ENCODE measurements around the gene P2RX4. TPM values are rescaled to one million over a fixed set of nuclear protein-coding genes. Genes with fewer than 3 reads are reported as not detected.
"Not testable (repeated sequence)": the region's sequence is repeated elsewhere in the genome, so short reads cannot be mapped to it uniquely, and the experiment has no call there.

P2RX4 gene
- total and polyA plus RNA-seq, 7 experiments from 2014 or later = 34.1 to 56.9 (median 42.0) TPM

DNA sequence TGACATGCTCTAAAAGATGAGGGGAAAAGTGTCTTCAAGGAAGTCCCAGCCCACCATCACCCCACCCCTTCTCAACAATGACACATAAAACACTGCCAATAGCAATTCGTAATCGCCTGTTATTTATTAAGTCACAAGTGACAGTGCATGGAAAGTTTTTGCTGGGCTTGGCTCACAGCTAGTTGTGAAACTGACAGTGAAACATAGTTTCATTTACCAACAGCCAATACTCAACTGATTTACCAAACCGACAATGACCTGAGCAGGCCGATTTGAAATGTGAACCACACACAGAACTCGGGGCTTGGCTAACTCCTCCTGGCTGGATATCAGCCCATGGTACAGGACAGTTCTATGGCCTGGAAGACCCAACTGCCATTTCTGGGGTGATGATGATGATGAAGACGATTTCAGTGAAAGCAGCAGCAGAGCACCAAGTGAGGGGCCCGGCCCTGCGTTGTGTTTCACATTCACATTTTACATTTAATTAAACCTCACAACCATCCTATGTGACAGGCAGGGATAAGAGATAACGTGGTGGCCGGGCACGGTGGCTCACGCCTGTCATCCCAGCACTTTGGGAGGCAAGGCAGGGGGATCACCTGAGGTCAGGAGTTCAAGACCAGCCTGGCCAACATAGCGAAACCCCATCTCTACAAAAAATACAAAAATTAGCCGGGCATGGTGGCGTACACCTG, 43.9 kb downstream of the P2RX4 start:
- Mint-ChIP-seq H3K27me3 (no peaks in the 10 kb centered on the region), H3K27ac (peak overlapping the region in 1 of 9 donors; percentile 78), H3K36me3 (peaks cover 28 to 62% (median 49%) of the 10 kb centered on the region in 5 donors), H3K4me1 (peaks cover 0 to 5% (median 0%) of the 10 kb centered on the region in 7 donors), H3K9me3 (no peaks in the 10 kb centered on the region), H3K4me3 (no peak overlapping the region)
- intact Hi-C loops (cut with micrococcal nuclease) = no loop called here
- no peak overlapping the region for H3K4me3 ChIP-seq (ENCODE audit: low read length)
- peaks cover 0 to 45% (median 10%) of the 10 kb centered on the region in 3 experiments for H3K36me3 ChIP-seq (ENCODE audit: control insufficient read depth in 2 of 3, insufficient read depth in 3 of 3, low read length in 3 of 3)
- POLR2A ChIA-PET = no interaction called here
- no peaks in the 10 kb centered on the region for H3K4me1 ChIP-seq (ENCODE audit: control insufficient read depth in 2 of 2, insufficient read depth in 2 of 2, low read length in 2 of 2)
- no peaks in the 10 kb centered on the region for H3K27me3 ChIP-seq (ENCODE audit: control insufficient read depth in 2 of 2, insufficient read depth in 2 of 2, low read length in 2 of 2)
- no peak overlapping the region for H3K27ac ChIP-seq (ENCODE audit: low read depth, low read length)
- DNase-seq = no peak
- CTCF ChIA-PET = no interaction called here
- ATAC-seq = no peak
- no peaks in the 10 kb centered on the region for H3K9me3 ChIP-seq (ENCODE audit: control insufficient read depth in 2 of 3, low read length in 3 of 3)

DNA sequence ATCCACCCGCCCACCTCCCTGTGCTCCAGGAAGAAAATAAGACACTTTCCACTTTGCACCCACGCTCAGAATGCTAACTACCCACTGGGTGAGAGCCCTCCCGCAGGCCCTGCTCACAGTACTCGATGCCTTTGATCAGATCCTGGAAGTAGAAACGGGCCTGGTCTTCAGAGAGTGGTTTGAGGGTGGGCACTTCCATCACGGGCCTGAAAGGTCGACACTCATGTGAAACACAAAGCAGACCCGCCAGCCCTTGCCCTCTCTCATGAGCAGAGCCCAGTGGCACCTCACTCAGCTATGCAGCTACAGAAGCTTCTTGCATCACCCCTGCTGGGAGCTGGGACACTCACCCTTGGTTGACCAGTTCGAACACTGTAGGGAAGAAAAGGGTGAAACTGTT, 45.5 kb downstream of the P2RX4 start:
- H3K27me3 ChIP-seq (ENCODE audit: control insufficient read depth in 2 of 2, insufficient read depth in 2 of 2, low read length in 2 of 2) = no peaks in the 10 kb centered on the region
- peaks cover 0 to 32% (median 7%) of the 10 kb centered on the region in 3 experiments for H3K36me3 ChIP-seq (ENCODE audit: control insufficient read depth in 2 of 3, insufficient read depth in 3 of 3, low read length in 3 of 3)
- DNase-seq (no peak), ATAC-seq (no peak)
- ChIA-PET CTCF (no interaction called here), POLR2A (interaction anchor here (0.6 to 1.2 kb wide), 2 partner anchors 70 to 110 kb away, joined by 3 to 5 read pairs; no protein-coding TSS in a partner anchor)
- H3K4me3 ChIP-seq (ENCODE audit: low read length) = no peak overlapping the region
- H3K4me1 ChIP-seq (ENCODE audit: control insufficient read depth in 2 of 2, insufficient read depth in 2 of 2, low read length in 2 of 2) = no peaks in the 10 kb centered on the region
- Mint-ChIP-seq H3K36me3 (peaks cover 29 to 57% (median 43%) of the 10 kb centered on the region in 5 donors), H3K4me1 (peaks cover 0 to 5% (median 0%) of the 10 kb centered on the region in 7 donors), H3K9me3 (no peaks in the 10 kb centered on the region), H3K27ac (peak overlapping the region in 1 of 9 donors; percentile 33), H3K4me3 (no peak overlapping the region), H3K27me3 (no peaks in the 10 kb centered on the region)
- no peaks in the 10 kb centered on the region for H3K9me3 ChIP-seq (ENCODE audit: control insufficient read depth in 2 of 3, low read length in 3 of 3)
- no peak overlapping the region for H3K27ac ChIP-seq (ENCODE audit: low read depth, low read length)
- intact Hi-C loops (cut with micrococcal nuclease) = no loop called here

DNA sequence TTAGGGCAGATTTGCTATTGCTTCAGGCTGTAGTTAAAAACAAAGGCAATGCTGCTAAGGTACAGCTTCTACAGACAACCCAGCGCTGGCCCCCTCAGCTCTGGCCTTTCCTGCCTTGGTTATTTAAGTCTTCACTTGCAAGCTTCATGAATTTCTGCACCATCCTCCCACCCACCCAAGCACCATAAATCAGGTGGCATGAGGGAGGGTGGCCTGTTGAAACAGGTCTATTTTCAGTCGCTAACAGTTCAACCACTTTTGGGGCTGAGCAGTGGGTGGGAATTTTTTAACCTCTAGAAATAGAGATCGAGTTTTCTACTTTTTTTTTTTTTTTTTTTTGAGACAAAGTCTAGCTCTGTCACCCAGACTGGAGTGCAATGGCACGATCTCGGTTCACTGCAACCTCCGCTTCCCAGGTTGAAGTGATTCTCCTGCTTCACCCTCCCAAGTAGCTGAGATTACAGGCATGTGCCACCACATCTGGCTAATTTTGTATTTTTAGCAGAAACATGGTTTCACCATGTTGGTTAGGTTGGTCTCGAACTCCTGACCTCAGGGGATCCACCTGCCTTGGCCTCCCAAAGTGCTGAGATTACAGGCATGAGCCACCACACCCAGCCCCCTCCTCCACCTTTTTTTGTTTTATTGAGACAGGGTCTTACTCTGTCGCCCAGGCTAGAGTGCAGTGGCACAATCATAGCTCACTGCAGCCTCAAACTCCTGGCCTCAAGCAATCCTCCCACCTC, 47.9 kb downstream of the P2RX4 start:
- POLR2A ChIA-PET = interaction anchor here (0.7 to 0.8 kb wide), 2 partner anchors 13 to 17 kb away, joined by 3 to 4 read pairs; no protein-coding TSS in a partner anchor
- H3K36me3 ChIP-seq (ENCODE audit: control insufficient read depth in 2 of 3, insufficient read depth in 3 of 3, low read length in 3 of 3) = peaks cover 0 to 29% (median 3%) of the 10 kb centered on the region in 3 experiments
- H3K27me3 Mint-ChIP-seq; H3K9me3 ChIP-seq (ENCODE audit: control insufficient read depth in 2 of 3, low read length in 3 of 3); H3K4me1 ChIP-seq (ENCODE audit: control insufficient read depth in 2 of 2, insufficient read depth in 2 of 2, low read length in 2 of 2); H3K9me3 Mint-ChIP-seq; intact Hi-C loops (cut with micrococcal nuclease); H3K27ac ChIP-seq (ENCODE audit: low read depth, low read length); CTCF ChIA-PET; H3K4me3 ChIP-seq (ENCODE audit: low read length); H3K4me3 Mint-ChIP-seq; H3K27me3 ChIP-seq (ENCODE audit: control insufficient read depth in 2 of 2, insufficient read depth in 2 of 2, low read length in 2 of 2); H3K4me1 Mint-ChIP-seq; DNase-seq; ATAC-seq: not testable (repeated sequence)
- H3K36me3 Mint-ChIP-seq = peaks cover 19 to 52% (median 45%) of the 10 kb centered on the region in 5 donors
- H3K27ac Mint-ChIP-seq = peak overlapping the region in 1 of 9 donors; percentile 25

DNA sequence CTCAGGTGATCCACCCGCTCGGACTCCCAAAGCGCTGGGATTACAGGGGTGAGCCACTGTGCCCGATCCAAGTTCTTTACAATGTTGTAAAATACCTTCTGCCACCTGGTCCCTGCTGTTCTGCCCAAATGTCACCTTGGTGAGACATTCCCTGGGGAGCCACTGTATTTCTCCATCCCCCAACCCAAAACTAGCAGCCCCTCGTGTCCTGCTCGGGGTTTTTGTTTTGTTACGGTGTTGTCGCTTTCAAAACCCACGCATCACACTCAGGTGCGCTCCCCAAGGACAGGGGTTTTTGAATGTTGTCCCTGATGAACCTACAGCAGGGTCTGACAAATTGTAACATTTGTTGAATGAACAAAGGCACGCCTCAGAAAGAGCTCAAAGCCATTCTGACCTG, 49.1 kb downstream of the P2RX4 start:
- Histone ChIP-seq H3K36me3 (ENCODE audit: control insufficient read depth in 2 of 3, insufficient read depth in 3 of 3, low read length in 3 of 3) (peaks cover 0 to 34% (median 0%) of the 10 kb centered on the region in 3 experiments), H3K27ac (ENCODE audit: low read depth, low read length) (no peak overlapping the region), H3K4me1 (ENCODE audit: control insufficient read depth in 2 of 2, insufficient read depth in 2 of 2, low read length in 2 of 2) (no peaks in the 10 kb centered on the region), H3K4me3 (ENCODE audit: low read length) (no peak overlapping the region), H3K27me3 (ENCODE audit: control insufficient read depth in 2 of 2, insufficient read depth in 2 of 2, low read length in 2 of 2) (no peaks in the 10 kb centered on the region), H3K9me3 (ENCODE audit: control insufficient read depth in 2 of 3, low read length in 3 of 3) (no peaks in the 10 kb centered on the region)
- Mint-ChIP-seq H3K27ac (no peak overlapping the region), H3K9me3 (no peaks in the 10 kb centered on the region), H3K4me3 (no peak overlapping the region), H3K4me1 (peaks cover 0 to 2% (median 0%) of the 10 kb centered on the region in 7 donors), H3K27me3 (no peaks in the 10 kb centered on the region), H3K36me3 (peaks cover 8 to 47% (median 36%) of the 10 kb centered on the region in 5 donors)
- CTCF ChIA-PET = interaction anchor here (1.2 kb wide), 1 partner anchor 19 kb away, joined by 4 read pairs; no protein-coding TSS in a partner anchor
- POLR2A ChIA-PET = no interaction called here
- DNase-seq (no peak), ATAC-seq (no peak)
- intact Hi-C loops (cut with micrococcal nuclease) = no loop called here

DNA sequence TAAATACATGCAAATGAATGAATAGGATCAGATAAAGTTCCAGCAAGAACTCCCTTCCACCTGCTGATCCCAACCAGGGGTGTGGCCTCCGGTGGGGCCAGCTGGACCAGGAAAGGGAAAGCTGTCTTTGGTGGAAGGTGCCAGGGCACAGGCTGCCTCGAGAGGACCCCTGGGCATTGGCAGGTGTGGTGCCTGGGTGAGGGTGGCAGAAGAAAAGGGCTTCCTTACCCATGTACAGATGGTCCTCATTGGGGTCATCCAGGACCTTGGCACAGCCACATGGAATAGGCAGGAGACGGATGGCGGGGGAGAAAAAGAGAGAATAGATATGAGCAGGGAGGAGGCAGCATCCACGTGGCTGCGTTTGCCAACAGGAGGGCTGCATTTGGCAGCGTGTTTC, 50.2 kb downstream of the P2RX4 start:
- intact Hi-C loops (cut with micrococcal nuclease) = no loop called here
- H3K4me1 ChIP-seq (ENCODE audit: control insufficient read depth in 2 of 2, insufficient read depth in 2 of 2, low read length in 2 of 2) = no peaks in the 10 kb centered on the region
- Mint-ChIP-seq H3K36me3 (peaks cover 0 to 48% (median 29%) of the 10 kb centered on the region in 5 donors), H3K27me3 (no peaks in the 10 kb centered on the region), H3K9me3 (no peaks in the 10 kb centered on the region), H3K27ac (no peak overlapping the region), H3K4me3 (no peak overlapping the region), H3K4me1 (peaks cover 0 to 2% (median 0%) of the 10 kb centered on the region in 7 donors)
- peaks cover 0 to 30% (median 0%) of the 10 kb centered on the region in 3 experiments for H3K36me3 ChIP-seq (ENCODE audit: control insufficient read depth in 2 of 3, insufficient read depth in 3 of 3, low read length in 3 of 3)
- H3K27me3 ChIP-seq (ENCODE audit: control insufficient read depth in 2 of 2, insufficient read depth in 2 of 2, low read length in 2 of 2) = no peaks in the 10 kb centered on the region
- no peak overlapping the region for H3K4me3 ChIP-seq (ENCODE audit: low read length)
- H3K9me3 ChIP-seq (ENCODE audit: control insufficient read depth in 2 of 3, low read length in 3 of 3) = no peaks in the 10 kb centered on the region
- CTCF ChIA-PET = interaction anchor here (0.7 to 1.2 kb wide), 2 partner anchors 20 to 35 kb away, joined by 3 to 4 read pairs; no protein-coding TSS in a partner anchor
- POLR2A ChIA-PET = no interaction called here
- no peak for DNase-seq
- ATAC-seq = no peak
- H3K27ac ChIP-seq (ENCODE audit: low read depth, low read length) = no peak overlapping the region

DNA sequence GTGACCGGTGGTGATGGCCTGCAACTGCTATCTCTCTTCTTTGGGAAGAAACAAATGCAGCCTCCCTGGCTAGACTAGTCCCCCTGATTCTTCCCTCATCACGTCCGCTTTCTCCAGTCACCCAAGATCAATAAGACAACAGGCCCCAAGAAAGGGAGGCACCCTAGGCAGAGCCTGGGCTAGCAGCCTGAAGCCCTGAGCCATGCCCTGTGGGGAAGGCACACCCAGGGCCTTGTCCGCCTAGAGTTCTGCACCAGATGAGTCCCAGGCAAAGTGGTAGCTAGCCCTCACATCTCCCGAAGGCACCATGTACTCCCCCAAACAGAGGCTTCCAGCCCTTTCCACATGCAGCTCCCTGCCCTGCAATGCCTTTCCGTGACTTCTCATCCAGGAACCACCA, 51.5 kb downstream of the P2RX4 start:
- intact Hi-C loops (cut with micrococcal nuclease) = no loop called here
- POLR2A ChIA-PET = no interaction called here
- peaks cover 0 to 30% (median 0%) of the 10 kb centered on the region in 3 experiments for H3K36me3 ChIP-seq (ENCODE audit: control insufficient read depth in 2 of 3, insufficient read depth in 3 of 3, low read length in 3 of 3)
- no peak for ATAC-seq
- no peaks in the 10 kb centered on the region for H3K9me3 Mint-ChIP-seq
- H3K36me3 Mint-ChIP-seq = peaks cover 3 to 49% (median 26%) of the 10 kb centered on the region in 5 donors
- H3K9me3 ChIP-seq (ENCODE audit: control insufficient read depth in 2 of 3, low read length in 3 of 3) = no peaks in the 10 kb centered on the region
- H3K4me1 ChIP-seq (ENCODE audit: control insufficient read depth in 2 of 2, insufficient read depth in 2 of 2, low read length in 2 of 2) = no peaks in the 10 kb centered on the region
- no peak overlapping the region for H3K4me3 ChIP-seq (ENCODE audit: low read length)
- CTCF ChIA-PET = no interaction called here
- no peaks in the 10 kb centered on the region for H3K27me3 ChIP-seq (ENCODE audit: control insufficient read depth in 2 of 2, insufficient read depth in 2 of 2, low read length in 2 of 2)
- H3K27ac ChIP-seq (ENCODE audit: low read depth, low read length) = no peak overlapping the region
- H3K4me1 Mint-ChIP-seq = peaks cover 0 to 2% (median 0%) of the 10 kb centered on the region in 7 donors
- H3K4me3 Mint-ChIP-seq = peak overlapping the region in 1 of 10 donors; percentile 14
- DNase-seq = no peak
- no peaks in the 10 kb centered on the region for H3K27me3 Mint-ChIP-seq
- no peak overlapping the region for H3K27ac Mint-ChIP-seq

All from naive thymus-derived CD4-positive, alpha-beta T cell (primary cell).